ENCODE results near the gene FHIT.

FHIT gene

DNA sequence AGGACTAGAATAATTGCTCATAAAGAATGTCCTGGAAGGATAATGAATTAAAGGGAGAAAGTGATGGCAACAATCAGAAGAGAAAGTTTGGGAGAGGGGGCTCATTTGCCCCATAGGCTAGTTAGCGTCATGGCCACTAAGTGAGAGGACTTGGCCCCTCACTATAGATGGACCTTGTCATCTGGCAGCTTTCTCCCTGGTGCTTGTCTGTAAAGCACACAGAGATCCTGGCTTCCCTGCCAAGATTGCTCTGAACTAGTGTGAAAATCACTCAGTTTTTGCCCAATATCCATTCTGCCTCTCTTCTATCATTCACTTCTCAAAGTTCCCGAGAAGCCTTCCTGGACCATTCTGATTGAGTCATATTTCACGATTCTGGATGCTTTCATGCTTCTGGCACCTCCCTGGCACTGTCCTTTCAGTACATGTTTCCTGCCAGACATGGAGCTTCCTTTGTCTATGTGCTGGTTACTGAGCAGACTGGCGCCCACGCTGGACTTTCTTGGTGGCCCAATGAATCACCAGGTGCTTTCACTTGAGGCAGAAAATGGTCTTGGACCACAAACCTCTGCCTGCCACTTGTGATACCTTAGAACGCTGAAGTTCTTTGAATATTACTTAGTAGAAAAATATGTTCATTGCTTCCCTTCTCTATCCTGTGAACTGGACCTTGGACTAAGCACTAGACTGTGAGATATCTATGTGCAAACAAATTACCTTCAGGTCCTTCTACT lies 1491.8 kb downstream of the FHIT start:
- peak in 2 of 3 donors; percentile 26 to 54 for DNase-seq (ENCODE audit: low read depth in 2 of 3, low spot score in 1 of 3)

GRCh38 chr3:59758672-59759071 lies 1492.6 kb downstream of the FHIT start:
- DNase-seq (ENCODE audit: low read depth in 2 of 3, low spot score in 1 of 3), result no peak

- DNase-seq (ENCODE audit: low read depth in 2 of 3, low spot score in 1 of 3), result no peak
Observed at GRCh38 chr3:59756934-59757333, 1494.3 kb downstream of the FHIT start.

DNA sequence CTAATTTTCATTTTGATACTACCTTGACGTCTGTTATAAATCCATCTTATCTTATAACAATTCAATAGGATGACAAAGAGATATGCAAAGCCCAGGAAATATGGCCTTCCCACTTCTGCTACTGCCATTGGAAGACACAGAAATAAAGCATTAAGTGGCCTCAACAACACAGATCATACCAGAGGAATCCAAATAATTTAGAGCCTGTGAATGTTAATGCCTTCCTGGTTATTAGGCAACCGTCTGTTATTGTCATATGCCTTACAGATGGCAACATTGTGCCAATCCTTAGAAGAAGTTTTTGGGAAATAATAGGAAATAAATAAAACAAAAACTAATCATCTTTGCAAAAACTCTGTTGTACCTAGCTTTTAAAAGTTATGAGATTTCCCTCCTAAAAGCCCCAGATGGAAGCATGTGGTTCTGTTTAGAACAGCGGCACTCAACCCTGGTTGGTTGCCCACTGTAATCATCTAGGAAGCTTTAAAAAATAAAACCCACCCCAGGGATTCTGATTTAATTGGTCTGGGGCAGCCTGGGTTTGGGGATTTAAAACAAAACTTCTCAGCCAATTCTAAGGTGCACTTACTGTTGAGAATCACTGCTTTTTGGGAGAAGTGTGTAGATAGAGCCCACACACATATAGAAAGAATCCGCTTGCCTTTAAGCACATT lies 1496.7 kb downstream of the FHIT start:
- no peak for DNase-seq (ENCODE audit: low read depth in 2 of 3, low spot score in 1 of 3)

DNA sequence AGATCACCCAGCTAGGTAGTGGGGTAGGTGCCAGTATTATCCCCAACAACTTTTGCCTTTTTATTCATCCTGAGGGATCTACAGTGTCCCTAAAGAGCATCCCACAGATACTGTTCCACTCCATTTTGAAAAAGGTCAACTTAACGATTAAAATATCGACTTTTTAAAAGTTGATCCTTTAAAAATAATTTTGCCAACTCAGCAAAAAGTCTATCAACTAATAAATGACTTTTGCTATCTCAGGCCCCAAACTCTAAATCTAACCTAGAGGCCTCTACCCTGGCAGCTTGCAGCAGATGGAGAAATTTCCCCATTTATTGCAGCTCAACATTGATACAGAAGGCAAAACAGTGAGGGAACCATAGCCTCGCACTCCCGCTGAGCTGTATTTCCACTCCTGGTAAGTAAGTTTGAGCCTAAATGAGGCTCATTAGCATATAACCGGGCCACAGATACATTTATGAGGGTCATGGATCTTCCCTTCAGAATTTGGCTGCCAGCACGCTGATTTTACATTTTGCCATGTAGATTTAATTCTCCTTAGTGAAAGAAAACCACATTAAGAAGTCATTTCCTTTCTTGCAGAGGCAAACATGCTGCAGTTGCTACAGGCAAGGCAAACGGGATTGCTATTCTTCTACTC lies 1497.3 kb downstream of the FHIT start:
- no peak for DNase-seq (ENCODE audit: low read depth in 2 of 3, low spot score in 1 of 3)

- no peak for DNase-seq (ENCODE audit: low read depth in 2 of 3, low spot score in 1 of 3)
Observed at GRCh38 chr3:59752925-59753324, 1498.3 kb downstream of the FHIT start.

DNA sequence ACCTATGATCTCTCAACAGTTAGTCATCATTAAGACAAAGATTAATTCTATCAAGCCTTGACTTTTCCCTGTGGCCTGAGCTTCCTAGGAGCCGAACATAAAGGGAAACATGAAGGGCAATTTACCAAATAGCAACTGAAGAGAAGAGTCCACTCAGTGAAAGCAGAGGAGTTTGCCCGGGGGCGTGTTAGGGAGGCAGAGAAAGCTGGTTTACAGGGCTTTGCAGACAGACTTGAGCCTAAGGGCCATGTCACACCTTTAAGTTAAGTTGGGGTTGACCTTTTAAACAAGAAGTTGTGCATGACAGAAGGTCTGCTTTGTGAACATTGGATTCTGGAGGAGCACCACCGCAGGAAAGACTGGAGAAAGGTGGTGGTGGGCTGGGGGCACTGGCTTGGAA lies 1499.6 kb downstream of the FHIT start:
- DNase-seq (ENCODE audit: low read depth in 2 of 3, low spot score in 1 of 3), result no peak

- DNase-seq (ENCODE audit: low read depth in 2 of 3, low spot score in 1 of 3), result no peak
Observed at GRCh38 chr3:59750391-59750790, 1500.9 kb downstream of the FHIT start.

GRCh38 chr3:59749291-59749690 lies 1502.0 kb downstream of the FHIT start:
- no peak for DNase-seq (ENCODE audit: low read depth in 2 of 3, low spot score in 1 of 3)

GRCh38 chr3:59746585-59746984 lies 1504.7 kb downstream of the FHIT start:
- no peak for DNase-seq (ENCODE audit: low read depth in 2 of 3, low spot score in 1 of 3)

DNA sequence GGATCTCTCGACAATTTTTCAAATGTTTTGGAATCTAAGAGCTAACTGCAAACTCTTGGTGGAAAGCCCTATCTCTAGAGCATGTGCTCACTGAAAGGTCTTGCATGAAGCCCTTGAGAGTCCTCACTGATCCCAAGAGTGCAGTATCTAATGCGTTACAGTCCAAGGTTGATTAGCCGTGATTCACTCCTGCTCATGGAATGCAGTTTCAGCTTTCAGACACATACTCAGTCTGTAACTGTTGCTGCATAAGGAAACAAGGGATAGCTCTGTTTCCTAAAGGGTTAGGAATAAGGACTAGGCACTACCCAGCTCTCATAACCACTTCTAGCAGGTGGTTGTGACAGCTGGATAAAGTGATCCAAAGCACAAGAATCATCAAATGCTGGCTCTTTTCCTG lies 1514.0 kb downstream of the FHIT start:
- no peak for DNase-seq (ENCODE audit: low read depth in 2 of 3, low spot score in 1 of 3)

- no peak for DNase-seq (ENCODE audit: low read depth in 2 of 3, low spot score in 1 of 3)
Observed at GRCh38 chr3:59734061-59734460, 1517.2 kb downstream of the FHIT start.

GRCh38 chr3:59733041-59733809 lies 1518.0 kb downstream of the FHIT start:
- no peak for DNase-seq (ENCODE audit: low read depth in 2 of 3, low spot score in 1 of 3)

- no peak for DNase-seq (ENCODE audit: low read depth in 2 of 3, low spot score in 1 of 3)
Observed at GRCh38 chr3:59731943-59732342, 1519.3 kb downstream of the FHIT start.

DNA sequence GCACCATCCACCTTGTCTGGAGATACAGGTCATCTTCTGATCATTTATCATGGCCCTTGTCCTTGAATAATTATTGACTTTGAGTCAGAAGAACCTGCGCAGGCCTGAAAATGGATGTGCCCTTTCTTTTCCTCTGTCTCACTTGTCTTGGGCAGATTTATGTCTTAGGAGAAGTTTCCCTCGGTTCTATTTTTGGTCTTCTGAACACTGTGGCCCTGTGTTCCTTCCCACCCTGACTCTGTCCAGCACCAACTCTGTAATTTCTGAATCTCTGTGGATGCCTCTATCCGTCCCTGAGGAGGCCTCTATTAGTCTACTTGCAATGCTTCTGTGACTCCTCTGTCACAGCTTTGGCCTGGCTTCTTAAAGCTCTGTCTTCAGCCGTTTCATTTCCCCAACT lies 1520.7 kb downstream of the FHIT start:
- no peak for DNase-seq (ENCODE audit: low read depth in 2 of 3, low spot score in 1 of 3)

- no peak for DNase-seq (ENCODE audit: low read depth in 2 of 3, low spot score in 1 of 3)
Observed at GRCh38 chr3:59728587-59728908, 1522.7 kb downstream of the FHIT start.

- no peak for DNase-seq (ENCODE audit: low read depth in 2 of 3, low spot score in 1 of 3)
Observed at GRCh38 chr3:59727902-59728586, 1523.2 kb downstream of the FHIT start.

- DNase-seq (ENCODE audit: low read depth in 2 of 3, low spot score in 1 of 3), result peak in 2 of 3 donors; percentile 8 to 14
Observed at GRCh38 chr3:59726279-59726678, 1525.0 kb downstream of the FHIT start.

DNA sequence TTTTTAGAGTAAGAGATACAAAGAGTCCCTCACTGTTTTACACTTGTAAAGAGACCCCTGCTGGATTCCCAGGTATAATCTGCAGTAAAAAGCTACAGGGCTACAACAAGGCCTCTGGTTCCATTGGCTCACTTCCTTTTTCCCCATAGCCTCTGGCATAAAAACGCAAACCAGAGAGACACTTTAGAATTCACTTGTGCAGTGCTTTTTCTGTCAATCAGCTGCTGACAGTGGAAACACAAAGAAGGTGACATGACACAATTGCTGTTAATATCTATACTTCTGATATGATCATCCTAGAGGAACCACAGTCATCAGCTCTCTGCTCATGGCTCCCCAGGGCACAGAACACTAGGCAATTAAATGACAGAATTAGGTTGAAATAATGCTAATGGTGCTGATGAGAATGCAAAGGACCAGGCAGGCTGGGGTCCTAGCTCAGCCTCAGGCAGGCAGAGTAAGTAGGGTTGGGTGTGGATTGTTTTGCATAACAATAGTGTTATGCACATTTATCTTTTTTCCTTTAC lies 1533.5 kb downstream of the FHIT start:
- no peak for DNase-seq (ENCODE audit: low read depth in 2 of 3, low spot score in 1 of 3)

DNA sequence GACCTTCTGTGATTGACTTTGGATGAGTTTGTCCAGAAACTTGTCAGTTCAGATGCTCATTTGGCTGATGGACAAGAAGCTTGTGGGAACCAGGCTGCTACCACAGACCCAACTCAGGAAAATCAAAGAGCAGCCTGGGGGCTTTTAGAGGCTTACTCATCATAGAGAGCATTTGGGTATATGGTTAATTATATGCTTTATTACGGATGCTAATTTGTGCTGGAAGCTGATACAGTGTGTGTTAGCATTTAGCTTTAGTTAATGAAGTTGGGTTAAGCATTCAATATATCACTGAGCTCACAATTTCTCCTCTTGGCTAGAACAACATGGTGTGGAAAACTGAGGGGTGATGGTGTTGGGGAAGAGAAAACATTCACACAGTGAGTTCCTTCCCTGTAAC lies 1537.2 kb downstream of the FHIT start:
- DNase-seq (ENCODE audit: low read depth in 2 of 3, low spot score in 1 of 3), result no peak

DNA sequence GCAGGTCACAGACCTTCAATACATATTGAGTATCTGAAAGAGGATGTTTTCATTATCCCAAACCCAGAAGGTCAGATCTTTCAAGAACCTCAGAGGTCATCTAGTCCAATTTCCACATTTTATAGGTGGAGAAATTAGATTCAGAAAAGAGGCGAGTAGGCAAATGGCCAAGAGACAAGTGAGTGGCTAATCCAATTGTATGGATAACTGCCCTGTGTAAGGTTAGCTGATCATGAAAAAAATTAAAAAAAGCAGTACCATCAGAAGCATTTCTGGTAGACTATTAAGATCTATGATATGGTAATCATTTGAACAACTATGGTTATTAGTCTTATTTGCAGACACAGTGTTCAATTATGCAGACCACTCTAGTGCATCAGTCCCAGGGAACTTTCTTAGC lies 1540.7 kb downstream of the FHIT start:
- DNase-seq (ENCODE audit: low read depth in 2 of 3, low spot score in 1 of 3), result no peak

All from stimulated activated CD4-positive, alpha-beta T cell treated with anti-CD3 and anti-CD28 coated beads, Interleukin-12 subunit alpha, Interleukin-12 subunit beta, amount 100 ng/mL, for 48 hours (primary cell).